GM18951 (cell line): ENCODE data around the gene TBC1D10A.
A peak's percentile ranks its signal among the peaks of the same experiment; 100 is the strongest.
"Not testable (repeated sequence)": the region's sequence is repeated elsewhere in the genome, so short reads cannot be mapped to it uniquely, and the experiment has no call there.

ENCODE experiments used
- POLR2A ChIP-seq: IDR thresholded peaks from 4 replicates; pipeline ENCODE4 v1.6.1; 2011; ENCODE audit warnings: mild to moderate bottlenecking; ENCODE audit not compliant: insufficient read length, insufficient read depth; ENCODE audit errors: extremely low read depth
- in situ Hi-C: fragments of 300-500 bp; cut with MboI; formaldehyde crosslinking; loops from one replicate; pipeline ENCODE4 v1.12.0; 2022; ENCODE audit warnings: low sequenced_read_pairs, mixed read lengths, inconsistent platforms; ENCODE audit not compliant: unreplicated experiment

Gene TBC1D10A

DNA sequence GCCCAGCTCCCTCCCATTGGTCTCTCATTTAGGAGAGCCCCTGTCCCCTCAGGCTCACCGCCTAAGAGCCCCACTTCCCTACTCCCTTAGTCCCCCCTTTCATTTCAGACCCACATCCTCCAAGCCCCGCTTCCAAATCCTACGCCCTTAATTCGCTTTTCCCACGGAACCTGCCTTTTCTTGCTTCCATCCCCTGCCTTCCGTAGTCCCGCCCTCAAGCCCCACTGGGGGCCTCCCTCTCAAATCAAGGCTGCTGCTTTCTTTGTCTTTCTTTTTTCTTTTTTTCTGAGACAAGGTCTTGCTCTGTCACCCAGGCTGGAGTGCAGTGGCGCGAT lies 30.5 kb upstream of the TBC1D10A start:
- in situ Hi-C loops = no loop called here
- TF ChIP-seq POLR2A = no peak

DNA sequence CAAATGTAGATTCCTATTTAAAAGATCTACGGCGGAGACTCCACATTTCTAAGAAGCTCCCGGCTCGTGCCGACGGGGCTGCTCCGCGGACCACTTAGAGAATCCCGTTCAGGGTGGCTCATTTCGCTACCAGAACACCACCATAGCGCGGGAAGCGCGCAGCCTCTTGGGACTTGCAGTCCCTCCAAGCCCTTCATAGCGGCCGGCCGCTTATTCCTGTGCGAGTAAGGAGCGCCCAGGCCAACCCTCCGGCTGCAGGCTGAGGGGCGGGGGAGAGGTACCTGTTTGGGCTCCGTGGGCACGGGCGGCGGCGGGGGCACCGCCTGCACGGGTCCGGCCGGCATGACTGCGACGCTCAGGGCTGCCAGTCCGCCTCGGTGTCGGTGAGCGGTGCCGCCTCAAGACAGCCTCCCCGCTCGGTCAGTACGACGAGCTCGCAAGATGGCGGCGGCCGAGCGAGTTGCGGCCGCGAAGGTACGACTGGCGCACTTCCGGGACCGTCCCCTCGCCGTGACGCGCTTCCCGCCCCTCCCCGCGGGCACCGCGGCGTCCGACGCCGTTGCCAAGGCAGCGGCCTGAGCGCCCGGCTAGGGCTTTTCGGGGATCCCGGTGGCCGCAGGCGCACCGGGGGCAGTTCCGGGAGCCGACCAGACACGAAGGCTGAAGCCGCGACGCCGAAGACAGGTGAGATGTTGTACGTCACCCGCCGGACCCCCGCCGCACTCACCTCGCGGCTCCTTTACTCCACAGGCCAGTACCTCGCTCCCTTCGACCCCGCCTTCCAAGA lies 29.9 kb upstream of the TBC1D10A start, which contains the start of the genes CCDC157 and SF3A1:
Gene CCDC157 (plus strand): TSS at position 559 of the 787 bp plus-strand sequence. CDS start 8,994 bp downstream, outside the sequence.
Gene SF3A1 (minus strand): TSS at position 446 of the 787 bp plus-strand sequence. CDS start 102 bp downstream, at position 344.
- TF ChIP-seq POLR2A = peak; percentile 96
- in situ Hi-C loops = no loop called here

DNA sequence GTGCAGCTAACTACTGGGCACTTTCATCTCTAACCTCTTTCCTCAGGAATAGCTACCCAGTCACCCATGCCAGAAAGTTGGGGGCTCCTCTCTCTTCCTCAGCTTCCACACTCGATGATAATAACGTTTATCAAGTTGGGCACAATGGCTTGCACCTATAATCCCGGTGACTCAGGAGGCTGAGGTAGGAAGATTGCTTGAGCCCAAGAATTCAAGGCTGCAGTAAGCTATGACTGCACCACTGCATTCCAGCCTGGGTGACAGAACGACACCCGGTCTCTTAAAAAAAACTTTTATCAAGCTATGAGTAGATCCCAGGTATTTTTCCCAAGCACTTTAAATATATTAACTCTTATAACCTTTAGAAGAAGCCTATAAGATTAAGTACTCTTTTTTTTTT lies 27.9 kb upstream of the TBC1D10A start:
- in situ Hi-C loops = no loop called here
- TF ChIP-seq POLR2A = no peak

DNA sequence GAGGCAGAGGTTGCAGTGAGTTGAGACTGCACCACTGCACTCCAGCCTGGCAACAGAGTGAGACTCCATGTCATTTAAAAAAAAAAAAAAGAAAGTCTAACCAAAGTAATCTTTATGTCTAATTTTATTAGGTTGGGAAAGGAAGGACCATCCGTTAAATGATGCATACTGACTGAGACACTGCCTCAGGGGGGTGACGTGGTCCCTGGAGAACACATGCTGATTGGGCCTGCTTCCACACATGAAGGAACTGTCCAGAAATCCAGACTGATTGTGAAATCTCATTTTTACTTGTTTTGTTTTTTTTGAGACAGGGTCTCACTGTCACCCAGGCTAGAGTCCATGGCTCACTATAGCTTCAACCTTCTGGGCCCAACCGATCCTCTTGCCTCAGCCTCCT lies 24.5 kb upstream of the TBC1D10A start:
- no peak for TF ChIP-seq POLR2A

DNA sequence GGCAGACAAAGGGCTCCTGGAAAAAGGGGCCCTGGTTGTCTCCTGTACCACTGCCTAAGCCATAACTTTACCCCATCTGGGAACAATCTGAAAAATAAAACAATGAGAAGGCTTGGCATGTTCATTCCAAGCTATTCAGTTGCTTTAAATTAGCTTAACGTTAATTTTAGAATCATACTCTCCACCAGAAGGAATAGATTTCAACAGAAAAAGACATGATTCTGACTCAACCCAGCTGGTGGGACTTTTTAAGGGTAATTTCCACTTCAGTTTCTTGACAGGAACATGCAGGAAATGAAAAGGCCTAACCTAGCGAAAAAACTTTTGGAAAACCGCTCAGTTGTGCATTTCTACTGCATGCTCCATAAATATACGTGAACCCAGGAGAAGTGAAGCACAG lies 22.1 kb upstream of the TBC1D10A start:
- TF ChIP-seq POLR2A = no peak
- in situ Hi-C loops = no loop called here

More for the DNA sequence above, 24.5 kb upstream of the TBC1D10A start:
- in situ Hi-C loops = no loop called here

DNA sequence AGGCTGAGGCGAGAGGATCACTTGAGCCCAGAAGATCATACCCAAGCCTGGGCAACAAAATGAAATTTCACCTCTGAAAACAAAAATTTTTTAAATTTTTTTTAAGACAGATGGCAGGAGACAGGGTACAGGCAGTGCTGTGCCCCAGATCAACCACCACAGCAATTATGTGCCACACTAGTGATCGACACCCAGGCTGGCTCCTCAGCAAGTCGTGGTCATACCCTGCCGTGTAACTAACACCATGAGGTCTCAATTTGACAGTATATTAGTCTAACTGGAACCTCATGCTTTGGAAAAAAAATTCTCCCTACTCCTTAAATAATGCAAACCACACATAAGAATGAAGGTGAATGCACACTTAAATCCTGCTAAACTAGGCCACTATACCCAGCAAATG lies 21.7 kb upstream of the TBC1D10A start:
- TF ChIP-seq POLR2A = no peak
- in situ Hi-C loops = no loop called here

DNA sequence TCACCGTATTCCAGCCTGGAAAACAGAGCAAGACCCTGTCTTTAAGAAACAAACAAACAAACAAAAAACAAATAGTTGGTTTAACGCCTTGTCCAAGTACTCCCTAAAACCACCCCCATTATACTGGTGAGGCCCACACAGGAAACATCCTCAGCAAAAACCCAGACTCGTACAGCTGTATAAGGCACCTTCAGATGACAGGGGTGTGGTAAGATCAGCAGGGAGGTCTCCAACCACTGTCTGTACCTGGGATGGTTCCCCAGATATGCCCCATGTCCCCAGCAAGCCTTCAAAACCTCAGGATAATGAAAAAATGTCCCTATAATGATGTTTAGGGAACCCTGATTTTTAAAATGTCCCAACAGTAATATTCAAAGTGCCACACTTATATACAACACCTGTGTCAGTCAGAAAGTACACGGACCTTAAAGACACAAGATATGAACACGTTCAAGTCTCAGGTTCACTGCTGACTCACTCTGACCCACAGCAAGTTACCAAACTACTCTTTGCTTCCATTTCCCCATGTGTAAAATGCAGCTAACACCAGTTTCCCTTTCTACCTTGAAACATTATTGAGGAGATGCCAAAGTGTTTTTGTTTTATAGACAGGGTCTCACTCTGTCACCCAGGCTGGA lies 20.6 kb upstream of the TBC1D10A start:
- TF ChIP-seq POLR2A = no peak
- in situ Hi-C loops = no loop called here

DNA sequence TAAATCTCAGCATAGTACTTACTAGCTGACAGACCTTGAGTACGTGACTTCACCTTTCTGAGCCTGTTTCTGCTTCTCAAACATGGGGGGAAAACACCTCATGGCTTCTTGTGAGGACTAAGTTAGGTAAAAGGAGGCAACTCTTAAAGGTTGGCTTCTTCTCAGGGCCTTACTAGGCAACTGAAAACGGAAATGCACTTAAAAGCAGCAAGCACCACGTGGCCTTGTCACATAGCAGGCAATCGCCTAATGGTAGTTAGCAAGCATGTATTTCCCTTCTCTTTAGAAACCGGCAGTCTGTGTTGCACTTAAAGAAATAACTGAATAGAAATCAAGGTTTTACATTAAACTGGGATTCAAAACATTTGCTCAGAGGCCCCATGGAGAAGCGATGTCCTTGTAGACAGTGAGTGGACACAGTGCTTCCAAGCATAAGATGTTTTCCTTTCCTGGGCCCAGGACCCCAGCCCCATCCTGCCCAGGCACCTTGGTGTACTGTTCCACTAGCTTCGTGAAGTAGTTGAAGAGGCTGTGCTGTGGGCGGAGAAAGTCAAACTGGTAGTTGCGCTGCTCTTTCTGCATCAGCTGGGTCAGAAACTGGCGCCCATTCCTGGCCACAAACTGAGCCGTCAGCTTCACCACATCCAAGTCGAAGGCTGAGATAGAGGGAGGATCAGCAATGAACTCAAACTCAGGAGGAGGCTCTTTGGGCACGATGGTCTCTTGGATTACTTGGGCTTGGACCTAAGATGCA lies 17.9 kb upstream of the TBC1D10A start:
- no peak for TF ChIP-seq POLR2A
- in situ Hi-C loops = no loop called here

DNA sequence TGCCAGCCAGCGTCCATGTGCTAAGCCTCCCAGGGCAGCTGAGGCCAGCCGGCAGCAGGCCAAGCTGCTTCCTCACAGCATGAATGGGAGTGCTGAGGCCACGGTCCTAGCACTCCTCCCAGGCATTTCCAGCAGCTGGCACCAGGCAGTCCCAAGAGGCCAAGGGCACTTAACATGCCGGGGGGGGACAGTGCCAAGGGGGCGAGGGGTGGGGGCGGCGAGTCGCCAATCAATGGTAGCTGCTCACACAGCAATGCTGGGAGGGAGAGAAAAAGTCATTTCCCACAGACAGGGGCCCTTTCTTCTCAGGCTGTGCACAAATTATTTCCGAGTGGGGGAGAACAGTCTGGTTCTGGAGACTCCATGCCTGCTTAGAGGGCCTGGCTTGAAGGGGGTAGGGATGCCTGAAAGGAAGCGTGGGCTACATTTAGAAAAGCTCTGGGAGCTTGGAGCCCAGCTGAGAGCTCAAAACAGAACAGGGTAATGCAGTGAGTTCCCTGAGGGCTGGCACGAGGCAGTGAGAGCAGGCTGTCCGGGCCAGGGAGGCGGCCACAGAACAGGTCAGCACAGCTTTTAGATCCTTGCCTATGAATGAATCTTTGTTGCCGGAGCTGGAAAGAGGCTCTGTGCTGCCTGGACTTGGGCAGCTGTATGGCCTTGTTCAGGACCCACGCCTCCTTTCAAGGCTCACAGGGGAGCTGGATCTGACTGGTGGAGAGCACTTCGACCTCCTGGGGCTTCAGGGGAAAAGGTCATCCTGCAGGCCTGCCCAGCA lies 14.4 kb upstream of the TBC1D10A start:
- no peak for TF ChIP-seq POLR2A
- in situ Hi-C loops = no loop called here

DNA sequence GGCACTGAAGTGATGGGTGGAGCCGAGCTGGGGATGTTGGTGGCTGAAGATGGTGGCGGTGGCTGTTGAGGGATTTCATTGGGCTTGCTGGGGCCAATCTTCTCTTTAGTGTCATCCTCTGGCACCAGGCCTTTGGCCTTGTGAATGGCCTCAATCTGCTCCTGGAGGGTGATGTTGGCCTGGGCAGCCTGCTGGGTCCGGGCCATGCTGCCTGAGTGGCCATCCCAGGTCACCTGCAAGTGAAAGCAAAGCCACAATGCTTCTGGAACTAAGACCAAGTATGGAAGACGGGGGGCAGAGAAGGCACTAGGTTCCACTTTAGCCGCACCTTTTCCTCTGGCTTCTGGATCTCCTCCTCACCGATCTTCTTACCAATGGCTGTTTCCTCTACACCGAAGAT lies 12.1 kb upstream of the TBC1D10A start:
- no peak for TF ChIP-seq POLR2A
- in situ Hi-C loops = no loop called here

DNA sequence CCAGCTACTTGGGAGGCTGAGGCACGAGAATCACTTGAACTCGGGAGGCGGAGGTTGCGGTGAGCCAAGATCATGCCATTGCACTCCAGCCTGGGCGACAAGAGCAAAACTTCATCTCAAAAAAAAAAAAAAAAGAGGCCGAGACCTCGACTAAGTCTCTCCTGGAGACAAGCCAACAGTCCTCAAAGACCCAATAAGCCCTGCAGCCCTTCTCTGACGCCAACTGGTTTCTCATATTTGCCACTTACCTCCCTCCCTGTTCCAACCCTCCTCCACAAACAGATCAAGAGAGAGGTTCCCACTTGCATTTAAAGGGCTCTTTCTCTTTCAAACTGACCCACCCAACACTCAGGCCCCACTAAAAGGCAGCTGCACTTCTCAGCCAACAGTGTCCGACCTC lies 11.6 kb upstream of the TBC1D10A start:
- in situ Hi-C loops = not testable (repeated sequence)

DNA sequence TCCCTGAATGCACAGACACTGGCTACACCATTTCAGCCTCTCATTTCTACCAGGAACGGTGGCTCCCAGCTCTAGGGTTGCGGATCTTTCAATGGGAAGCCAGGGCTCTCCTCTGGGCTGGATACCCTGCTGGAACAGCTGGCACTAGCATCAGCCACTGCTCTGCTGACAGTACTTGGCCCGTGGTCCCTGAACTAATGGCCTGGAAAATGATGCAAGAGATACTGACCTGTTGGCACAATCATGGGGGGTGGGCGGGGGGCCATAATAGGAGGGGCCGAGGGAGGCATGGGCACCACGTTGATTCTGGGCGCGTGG lies 10.7 kb upstream of the TBC1D10A start:
- no peak for TF ChIP-seq POLR2A
- in situ Hi-C loops = no loop called here
